Epithelial cell of esophagus (primary cell): Measurements from ENCODE around the gene ATRN.

Source experiments
- DNase-seq: peaks from one replicate; pipeline ENCODE4 v3.0.0; 2010; ENCODE audit warnings: low read depth
- H3K4me3 ChIP-seq: 2 replicates; pipeline ENCODE4 v1.5.1; 2011; ENCODE audit warnings: mild to moderate bottlenecking, low read length, control low read depth
- TF ChIP-seq, protein P1 (sequence below): IDR thresholded peaks from 2 replicates; pipeline ENCODE4 v1.5.1; 2011; ENCODE audit warnings: low read depth, mild to moderate bottlenecking, low read length, control low read depth, inconsistent platforms; ENCODE audit not compliant: insufficient read depth; ENCODE audit errors: missing control alignments

ATRN gene

DNA sequence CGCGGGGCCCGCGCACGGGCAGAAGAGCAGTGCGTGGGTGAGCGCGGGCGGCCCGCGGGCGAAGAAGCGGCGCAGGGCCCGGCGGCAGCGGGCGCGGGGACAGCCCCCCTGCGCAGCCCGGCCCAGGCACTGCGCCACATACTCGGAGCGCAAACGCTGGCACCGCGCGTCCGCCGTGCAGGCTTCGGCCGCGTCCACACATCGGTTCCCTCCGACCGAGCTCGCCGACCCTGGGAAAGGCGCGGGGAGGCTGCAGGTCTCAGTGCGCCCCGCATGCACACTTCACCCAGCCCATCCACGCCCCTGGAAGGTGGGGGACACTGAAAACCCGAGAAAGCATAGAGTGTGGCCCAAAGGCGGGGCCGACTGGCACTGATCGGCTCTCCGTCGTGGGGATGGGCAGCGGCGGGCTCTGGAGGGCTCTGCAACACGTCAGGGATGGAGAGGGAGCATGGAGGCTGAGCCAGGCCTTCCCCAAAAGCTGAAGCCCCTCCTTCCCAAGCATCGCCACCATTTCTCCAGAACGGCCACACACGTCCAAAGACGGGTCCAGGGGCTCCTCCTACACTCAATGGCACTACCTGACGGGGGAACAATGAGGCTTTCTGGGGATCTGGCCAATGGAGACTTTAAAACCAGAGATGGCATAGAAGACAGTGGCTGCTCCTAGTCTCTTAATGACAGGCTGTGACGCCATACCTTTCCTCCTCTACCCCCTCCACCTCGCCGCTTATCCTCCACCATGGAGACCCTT, 190.4 kb downstream of the ATRN start:
- TF ChIP-seq, protein P1, sequence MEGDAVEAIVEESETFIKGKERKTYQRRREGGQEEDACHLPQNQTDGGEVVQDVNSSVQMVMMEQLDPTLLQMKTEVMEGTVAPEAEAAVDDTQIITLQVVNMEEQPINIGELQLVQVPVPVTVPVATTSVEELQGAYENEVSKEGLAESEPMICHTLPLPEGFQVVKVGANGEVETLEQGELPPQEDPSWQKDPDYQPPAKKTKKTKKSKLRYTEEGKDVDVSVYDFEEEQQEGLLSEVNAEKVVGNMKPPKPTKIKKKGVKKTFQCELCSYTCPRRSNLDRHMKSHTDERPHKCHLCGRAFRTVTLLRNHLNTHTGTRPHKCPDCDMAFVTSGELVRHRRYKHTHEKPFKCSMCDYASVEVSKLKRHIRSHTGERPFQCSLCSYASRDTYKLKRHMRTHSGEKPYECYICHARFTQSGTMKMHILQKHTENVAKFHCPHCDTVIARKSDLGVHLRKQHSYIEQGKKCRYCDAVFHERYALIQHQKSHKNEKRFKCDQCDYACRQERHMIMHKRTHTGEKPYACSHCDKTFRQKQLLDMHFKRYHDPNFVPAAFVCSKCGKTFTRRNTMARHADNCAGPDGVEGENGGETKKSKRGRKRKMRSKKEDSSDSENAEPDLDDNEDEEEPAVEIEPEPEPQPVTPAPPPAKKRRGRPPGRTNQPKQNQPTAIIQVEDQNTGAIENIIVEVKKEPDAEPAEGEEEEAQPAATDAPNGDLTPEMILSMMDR, result no peak
- no peak for DNase-seq
- no peak overlapping the region for H3K4me3 ChIP-seq

DNA sequence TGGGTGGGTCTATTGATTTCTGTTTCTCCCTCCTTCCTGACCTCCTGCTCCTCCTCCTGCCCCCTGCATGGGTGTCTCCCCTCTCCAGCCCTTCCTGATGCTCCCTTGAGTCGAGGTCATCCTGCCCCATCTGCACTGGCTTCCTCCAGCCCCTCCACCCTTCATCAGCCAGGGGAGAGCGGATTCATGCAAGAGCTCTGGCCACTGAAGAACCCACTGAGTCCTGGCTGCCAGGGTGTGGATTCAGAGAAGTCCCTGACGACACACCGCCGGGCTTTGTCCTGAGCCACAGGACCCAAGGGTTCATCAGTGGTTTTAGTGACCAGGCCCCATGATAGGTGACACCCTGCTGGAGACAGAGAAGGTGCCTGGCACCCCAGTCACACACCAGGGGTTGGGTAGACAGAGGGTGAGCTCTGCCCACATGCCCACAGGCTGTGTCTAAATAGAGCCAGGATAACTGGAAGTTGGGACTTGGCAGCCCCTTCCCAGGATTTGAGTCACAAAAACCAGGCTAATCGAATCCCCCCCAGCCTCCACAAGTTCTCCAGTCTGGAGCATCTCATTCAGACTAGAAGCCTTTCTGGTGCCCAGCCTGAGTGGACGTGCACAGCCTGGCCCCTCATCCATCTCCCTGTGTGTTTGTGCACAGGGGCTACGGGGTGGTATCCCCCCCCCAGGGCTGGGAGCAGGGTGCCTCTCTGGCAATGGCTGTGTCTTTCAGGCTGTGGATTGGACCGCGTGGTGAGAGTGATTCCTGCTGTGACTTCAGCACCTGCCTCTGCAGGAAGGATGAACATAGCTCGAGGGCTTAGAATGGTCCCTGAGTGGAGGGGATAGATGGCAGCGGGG, 191.2 kb downstream of the ATRN start:
- no peak overlapping the region for H3K4me3 ChIP-seq
- TF ChIP-seq, protein P1, result no peak
- DNase-seq, result no peak

DNA sequence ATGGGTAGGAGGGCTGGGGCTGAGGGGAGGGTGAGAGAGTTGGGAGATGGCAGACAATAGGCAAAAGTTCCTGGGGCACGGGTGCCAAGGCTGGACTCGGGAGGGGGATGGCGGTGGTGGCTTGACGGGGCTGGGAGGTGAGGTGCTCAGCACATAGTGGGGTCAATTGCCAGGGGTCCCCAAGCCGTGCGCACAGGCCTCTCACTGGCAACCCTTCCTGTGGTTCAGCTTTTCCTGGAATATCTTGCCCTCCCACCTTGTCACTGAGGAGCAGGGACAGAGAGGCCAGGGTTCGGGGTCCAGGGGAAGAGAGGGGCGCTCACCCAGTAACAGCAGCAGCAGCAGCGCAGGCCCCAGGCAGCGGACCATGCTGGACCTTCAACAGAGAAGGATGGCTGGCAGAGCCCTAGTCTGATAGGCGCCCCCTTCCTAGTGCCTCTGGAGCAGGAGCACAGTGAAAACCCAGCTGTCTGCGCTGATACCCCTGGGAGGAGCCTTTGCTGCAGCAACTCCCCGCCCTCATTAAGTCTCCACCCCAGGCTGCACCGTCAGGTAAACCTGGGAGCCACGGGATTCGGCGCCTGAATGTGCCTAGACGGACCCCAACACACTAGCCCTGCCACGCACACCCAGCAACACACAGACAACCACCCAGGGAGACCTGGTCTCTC, 192.3 kb downstream of the ATRN start, which contains the start of gene GFRA4:
GFRA4 (minus strand) TSS at position 369 of the 671 bp plus-strand sequence; CDS start at position 369, 0 bp downstream.
- H3K4me3 ChIP-seq, result no peak within 1 kb of the TSS
- TF ChIP-seq, protein P1, result no peak
- DNase-seq, result no peak

DNA sequence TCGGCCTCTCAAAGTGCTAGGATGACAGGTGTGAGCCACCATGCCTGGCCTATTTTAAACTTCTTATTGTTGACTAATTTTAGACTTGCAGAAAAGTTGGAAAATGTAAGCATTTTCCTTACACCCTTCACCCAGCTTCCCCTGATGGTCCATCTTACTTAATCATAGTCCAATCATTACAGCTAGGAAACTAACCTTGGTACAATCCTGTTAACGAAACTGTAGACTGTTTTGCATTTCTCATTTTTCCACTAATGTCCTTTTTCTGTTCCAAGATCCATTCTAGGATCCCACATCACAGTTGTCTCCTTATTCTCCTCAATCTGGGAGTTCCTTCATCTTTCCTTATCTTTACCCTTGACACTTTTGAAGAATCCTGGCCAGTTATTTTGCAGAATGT, 193.0 kb downstream of the ATRN start:
- TF ChIP-seq, protein P1, result no peak
- no peak overlapping the region for H3K4me3 ChIP-seq
- DNase-seq, result no peak

DNA sequence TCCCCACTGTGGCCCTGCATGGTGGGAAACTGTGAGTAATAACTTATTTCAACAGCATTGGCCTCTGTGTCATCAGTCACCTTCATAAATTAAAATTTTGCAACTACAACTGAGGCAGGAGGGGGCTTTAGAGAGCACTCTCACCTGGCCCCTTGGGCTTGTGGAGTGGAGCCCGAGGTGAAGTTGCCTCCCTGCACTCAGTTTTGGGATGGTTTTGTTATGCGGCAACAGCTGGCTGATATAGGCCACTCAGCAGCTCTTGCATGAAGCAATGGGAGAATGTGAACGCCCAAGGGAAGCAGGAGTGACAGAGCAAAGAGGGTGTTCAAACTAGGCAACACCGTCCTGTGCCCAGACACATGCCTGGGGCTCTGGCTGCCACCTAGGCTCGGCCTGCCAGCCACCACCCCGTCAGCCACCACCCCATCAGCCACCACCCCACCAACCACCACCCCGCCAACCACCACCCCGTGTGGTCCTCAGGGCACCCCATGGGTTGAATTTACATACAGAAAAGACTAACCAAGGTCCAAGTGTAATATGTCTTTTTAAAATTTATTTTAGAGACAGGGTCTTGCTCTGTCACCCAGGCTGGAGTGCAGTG, 196.7 kb downstream of the ATRN start:
- no peak for DNase-seq
- H3K4me3 ChIP-seq, result no peak overlapping the region
- TF ChIP-seq, protein P1, result no peak

DNA sequence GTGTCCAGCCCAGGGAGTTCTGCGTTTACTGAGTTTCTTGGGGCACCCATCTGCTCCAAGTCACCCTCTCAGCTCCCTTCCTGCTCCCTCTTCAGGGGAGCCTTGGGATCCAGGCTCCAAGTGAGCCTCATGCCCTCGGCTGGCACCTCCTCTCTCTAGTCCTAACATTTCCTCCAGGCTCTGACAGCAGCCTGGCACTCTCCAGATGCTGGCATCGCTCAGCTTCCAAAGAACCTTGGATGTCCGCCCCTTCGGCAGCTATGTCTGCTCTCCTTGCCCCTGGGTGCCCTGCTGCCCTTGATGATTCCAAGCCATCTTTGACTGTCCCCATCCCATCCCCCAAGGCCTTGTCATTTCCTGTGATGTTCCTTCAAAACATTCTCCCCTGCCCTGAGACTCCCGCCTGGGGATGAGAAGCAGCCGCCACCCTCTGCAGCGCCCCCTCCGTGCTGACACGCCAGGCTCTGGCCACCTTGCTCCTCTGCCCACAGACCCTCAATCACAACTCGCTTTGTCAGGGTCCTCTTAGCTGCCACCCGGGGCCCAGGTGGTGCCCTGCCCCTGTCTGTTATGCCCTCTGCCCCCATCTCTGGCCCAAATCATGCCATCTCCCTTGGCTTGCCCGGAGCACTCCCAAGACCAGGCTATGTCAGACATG, 199.0 kb downstream of the ATRN start:
- TF ChIP-seq, protein P1, result no peak
- no peak overlapping the region for H3K4me3 ChIP-seq
- no peak for DNase-seq
